ENCODE data around the gene A2M.

DNA sequence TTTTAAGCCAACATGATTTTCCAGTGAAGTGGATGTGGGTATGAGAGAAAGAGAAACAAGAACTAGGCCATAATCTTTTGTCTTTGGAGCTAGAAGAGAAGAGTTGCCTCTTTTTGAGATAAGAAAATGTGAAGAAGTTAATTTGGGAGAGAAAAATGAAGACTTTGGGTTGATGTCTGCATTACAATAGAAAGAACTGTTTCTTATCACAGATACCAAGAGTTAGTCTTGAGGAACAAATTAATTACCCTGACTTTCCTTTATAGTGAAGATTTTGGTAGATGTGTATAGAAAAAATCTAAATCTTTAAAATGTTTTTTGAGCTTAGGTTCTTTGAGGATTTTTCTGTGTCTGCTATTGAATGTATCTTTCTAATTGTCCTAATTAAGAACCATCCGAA is 4.2 kb downstream of the A2M start:
- TF ChIP-seq, protein P1, sequence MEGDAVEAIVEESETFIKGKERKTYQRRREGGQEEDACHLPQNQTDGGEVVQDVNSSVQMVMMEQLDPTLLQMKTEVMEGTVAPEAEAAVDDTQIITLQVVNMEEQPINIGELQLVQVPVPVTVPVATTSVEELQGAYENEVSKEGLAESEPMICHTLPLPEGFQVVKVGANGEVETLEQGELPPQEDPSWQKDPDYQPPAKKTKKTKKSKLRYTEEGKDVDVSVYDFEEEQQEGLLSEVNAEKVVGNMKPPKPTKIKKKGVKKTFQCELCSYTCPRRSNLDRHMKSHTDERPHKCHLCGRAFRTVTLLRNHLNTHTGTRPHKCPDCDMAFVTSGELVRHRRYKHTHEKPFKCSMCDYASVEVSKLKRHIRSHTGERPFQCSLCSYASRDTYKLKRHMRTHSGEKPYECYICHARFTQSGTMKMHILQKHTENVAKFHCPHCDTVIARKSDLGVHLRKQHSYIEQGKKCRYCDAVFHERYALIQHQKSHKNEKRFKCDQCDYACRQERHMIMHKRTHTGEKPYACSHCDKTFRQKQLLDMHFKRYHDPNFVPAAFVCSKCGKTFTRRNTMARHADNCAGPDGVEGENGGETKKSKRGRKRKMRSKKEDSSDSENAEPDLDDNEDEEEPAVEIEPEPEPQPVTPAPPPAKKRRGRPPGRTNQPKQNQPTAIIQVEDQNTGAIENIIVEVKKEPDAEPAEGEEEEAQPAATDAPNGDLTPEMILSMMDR (IDR thresholded peaks at IDR 0.05; ENCODE audit: poor library complexity): no peak
- TF ChIP-seq EZH2 (IDR thresholded peaks at IDR 0.05; ENCODE audit: borderline replicate concordance): no peak
- no peak for TF ChIP-seq EZH2phosphoT487 (IDR thresholded peaks at IDR 0.05; ENCODE audit: low read depth, severe bottlenecking, unreplicated experiment)
